GM12878 (cell line): Measurements from ENCODE around the gene PRPF6. TPM values are rescaled to one million over a fixed set of nuclear protein-coding genes. Genes with fewer than 3 reads are reported as not detected.
A peak's percentile ranks its signal among the peaks of the same experiment; 100 is the strongest.

Experiments
- ATAC-seq: fragments of 200-7000 bp; cut with Tn5 transposase; 3 replicates; pipeline ENCODE4 v1.9.1; 2020; ENCODE audit warnings: mild to moderate bottlenecking, moderate library complexity
- BruUV-seq: library from RNA; stranded (reverse); fragments of 400-500 nt; replicated peaks from 2 replicates; lab custom pipeline; 2021; lab: Mats Ljungman, UMichigan
- CTCF ChIA-PET: fragments of 300-600 bp; sonication (Branson Sonifier 250); formaldehyde crosslinking; extraction: SDS; loops from one replicate; lab custom pipeline; 2021; ENCODE audit warnings: inconsistent platforms; lab: Yijun Ruan, JAX
- POLR2A ChIA-PET: fragments of 350-600 bp; formaldehyde crosslinking; extraction: SDS; loops from one replicate; lab custom pipeline; 2021; ENCODE audit warnings: inconsistent platforms; lab: Charles Lee
- RAD21 ChIA-PET: fragments of 300-600 bp; sonication (Branson Sonifier 250); formaldehyde crosslinking; loops from one replicate; lab custom pipeline; 2023; ENCODE audit warnings: antibody characterized with exemption; ENCODE audit not compliant: unreplicated experiment; lab: Charles Lee
- SMC1A ChIA-PET: fragments of 300-600 bp; sonication (Branson Sonifier 250); formaldehyde crosslinking; loops from one replicate; lab custom pipeline; 2023; ENCODE audit not compliant: unreplicated experiment, uncharacterized antibody; lab: Charles Lee
- DNase-seq: peaks from one replicate; pipeline ENCODE4 v3.0.0-alpha.2; 2011; ENCODE audit warnings: low read depth, low spot score
- FAIRE-seq: peaks from 3 replicates; lab custom pipeline; 2011; peaks lifted over from hg19 to GRCh38; lab: Jason Lieb, UNC
- H2AFZ ChIP-seq: 2 replicates; pipeline ENCODE4 v1.6.0; 2011; ENCODE audit warnings: low read depth, low read length, control low read depth; ENCODE audit not compliant: control insufficient read depth
- H3K27ac ChIP-seq: 2 replicates; pipeline ENCODE4 v1.5.1; 2011; ENCODE audit warnings: control low read depth; ENCODE audit not compliant: control insufficient read depth, insufficient read depth
- H3K27me3 ChIP-seq, 2 experiments: replicated peaks in 1 of 2; 2 replicates each; pipeline versions ENCODE4 v1.6.0 to v1.6.1; 2011; ENCODE audit warnings: low read length in 1 of 2; ENCODE audit not compliant: control insufficient read depth in 2 of 2, insufficient read depth in 2 of 2
- H3K36me3 ChIP-seq, 2 experiments: 2 replicates each; pipeline ENCODE4 v1.5.1; 2011; ENCODE audit warnings: low read length in 1 of 2; ENCODE audit not compliant: control insufficient read depth in 2 of 2, insufficient read depth in 2 of 2
- H3K4me1 ChIP-seq: 2 replicates; pipeline ENCODE4 v1.6.1; 2011; ENCODE audit warnings: mild to moderate bottlenecking, low read length, moderate library complexity, mixed read lengths; ENCODE audit not compliant: control insufficient read depth, insufficient read depth
- H3K4me2 ChIP-seq: 2 replicates; pipeline ENCODE4 v1.6.0; 2011; ENCODE audit warnings: control low read depth; ENCODE audit not compliant: control insufficient read depth, insufficient read depth
- H3K4me3 ChIP-seq: fragments of 200-600 bp; sonication (generic); 2 replicates; pipeline ENCODE4 v1.5.1; 2016
- H3K79me2 ChIP-seq: 2 replicates; pipeline ENCODE4 v1.6.0; 2011; ENCODE audit warnings: low read length; ENCODE audit not compliant: control insufficient read depth, insufficient read depth
- H3K9ac ChIP-seq: 2 replicates; pipeline ENCODE4 v1.8.0; 2011; ENCODE audit warnings: low read length, control low read depth, mixed read lengths; ENCODE audit not compliant: control insufficient read depth, insufficient read depth
- H3K9me3 ChIP-seq: replicated peaks from 3 replicates; pipeline ENCODE4 v1.5.1; 2011; ENCODE audit warnings: mild to moderate bottlenecking, low read length; ENCODE audit not compliant: control insufficient read depth, insufficient read depth
- H4K20me1 ChIP-seq: 2 replicates; pipeline ENCODE4 v1.6.0; 2011; ENCODE audit not compliant: control insufficient read depth, insufficient read depth
- EED ChIP-seq: sonication (generic); IDR thresholded peaks from 2 replicates; pipeline ENCODE4 v1.6.1; 2016; ENCODE audit warnings: antibody characterized with exemption, low read depth
- EGR1 ChIP-seq, 2 experiments: IDR thresholded peaks; 1 replicate in 1 of 2; 2 replicates in 1 of 2; pipeline ENCODE4 v1.6.1; 2011 to 2012; ENCODE audit warnings: low read depth in 2 of 2, low read length in 2 of 2, borderline replicate concordance in 1 of 2, mild to moderate bottlenecking in 1 of 2, moderate library complexity in 1 of 2
- GABPA ChIP-seq: IDR thresholded peaks from 2 replicates; pipeline ENCODE4 v1.6.1; 2014; ENCODE audit warnings: antibody characterized with exemption, low read depth, mild to moderate bottlenecking, inconsistent platforms
- GATAD2B ChIP-seq: fragments of 450-650 bp; conservative IDR thresholded peaks from 2 replicates; pipeline ENCODE4 v1.6.1; 2017; ENCODE audit warnings: low read depth, mild to moderate bottlenecking, moderate library complexity
- IKZF1 ChIP-seq: fragments of 450-650 bp; conservative IDR thresholded peaks from 2 replicates; pipeline ENCODE4 v1.6.1; 2017; ENCODE audit warnings: antibody characterized with exemption, mild to moderate bottlenecking
- IRF5 ChIP-seq: fragments of 450-650 bp; IDR thresholded peaks from 2 replicates; pipeline ENCODE4 v1.6.1; 2017; ENCODE audit warnings: borderline replicate concordance
- NBN ChIP-seq: fragments of 450-650 bp; IDR thresholded peaks from 2 replicates; pipeline ENCODE4 v1.6.1; 2016
- NFYA ChIP-seq: IDR thresholded peaks from 2 replicates; pipeline ENCODE4 v1.6.1; 2011; ENCODE audit warnings: low read depth, mild to moderate bottlenecking, low read length, improper control_type of control experiment, borderline replicate concordance
- NKRF ChIP-seq: fragments of 450-650 bp; conservative IDR thresholded peaks from 2 replicates; pipeline ENCODE4 v1.6.1; 2017; ENCODE audit warnings: mild to moderate bottlenecking, moderate library complexity
- POU2F2 ChIP-seq: IDR thresholded peaks from 3 replicates; pipeline ENCODE4 v1.6.1; 2011; ENCODE audit warnings: low read depth, mild to moderate bottlenecking, low read length, borderline replicate concordance
- RB1 ChIP-seq: fragments of 450-650 bp; formaldehyde crosslinking; IDR thresholded peaks from 2 replicates; pipeline ENCODE4 v1.6.1; 2017; ENCODE audit warnings: mild to moderate bottlenecking, borderline replicate concordance
- SP1 ChIP-seq: IDR thresholded peaks from one replicate; pipeline ENCODE4 v1.6.1; 2011; ENCODE audit warnings: low read depth, low read length
- SPI1 ChIP-seq: IDR thresholded peaks from 2 replicates; pipeline ENCODE4 v1.6.1; 2011; ENCODE audit warnings: low read depth, mild to moderate bottlenecking, low read length, moderate library complexity, borderline replicate concordance; ENCODE audit not compliant: insufficient read depth
- STAT3 ChIP-seq: IDR thresholded peaks from 2 replicates; pipeline ENCODE4 v1.6.1; 2011; ENCODE audit warnings: low read depth, low read length, improper control_type of control experiment
- TCF12 ChIP-seq: IDR thresholded peaks from 2 replicates; pipeline ENCODE4 v1.6.1; 2011; ENCODE audit warnings: low read depth, mild to moderate bottlenecking, low read length
- WGBS: methylation state at CpG from one replicate; pipeline ENCODE4 v1.1.6; 2016; ENCODE audit warnings: low lambda C conversion rate; ENCODE audit not compliant: insufficient replicate concordance, insufficient coverage; ENCODE audit errors: missing lambda C conversion rate; 5-methylcytosine and 5-hydroxymethylcytosine counted together
- in situ Hi-C: fragments of 300-500 bp; cut with MboI; formaldehyde crosslinking; loops from 9 replicates; pipeline ENCODE4 v1.14.3; 2018; ENCODE audit warnings: mixed read lengths
- intact Hi-C: fragments of 100-400 bp; cut with micrococcal nuclease; formaldehyde crosslinking; loops from one replicate; pipeline ENCODE4 v1.14.2; 2022; ENCODE audit not compliant: unreplicated experiment
- polyA plus RNA-seq, 11 experiments: library from polyadenylated mRNA; depleted of rRNA in 4 of 11; unstranded in 6 of 11; stranded (reverse) in 5 of 11; fragments of >200 nt; fragmentation: Nextera tagmentation in 4 of 11; fragmentation: Illumina TruSeq in 1 of 11; extraction: Ambion mirVana in 4 of 11; extraction: Trizol in 1 of 11; gene quantifications; 1 replicate in 1 of 11; 2 replicates in 10 of 11; pipeline versions ENCODE4 v1.2.1 to v1.2.3, GENCODE V29; 2011 to 2016; ENCODE audit warnings: inconsistent platforms in 2 of 11, missing spikeins in 2 of 11, low read depth in 1 of 11
- total RNA-seq, 4 experiments: library from RNA; depleted of rRNA in 3 of 4; stranded (reverse); fragments of >200 nt in 3 of 4; fragmentation: Illumina TruSeq in 1 of 4; extraction: Trizol in 1 of 4; gene quantifications; 2 replicates each; pipeline versions ENCODE4 v1.2.1 to v1.2.3, GENCODE V29; 2013 to 2021

Gene PRPF6
- total and polyA plus RNA-seq, 10 of the 15 experiments (the other 5 are each of a cell fraction or from before 2014, with no cell fraction given): 5.0 to 102 (median 71.3) TPM

- intact Hi-C loops: no loop called here
- Histone ChIP-seq H4K20me1 (no peaks in the 10 kb centered on the region), H3K27ac (peak overlapping the region; percentile 92), H3K4me2 (peak overlapping the region; percentile 93), H3K27me3 (no peaks in the 10 kb centered on the region), H3K4me3 (peak overlapping the region; percentile 96), H2AFZ (peak overlapping the region; percentile 24; the same call in 1 of the 2 replicates), H3K9ac (peak overlapping the region; percentile 68), H3K9me3 (no peaks in the 10 kb centered on the region), H3K36me3 (peaks cover 8 to 15% of the 10 kb centered on the region in 2 experiments; a peak in 3 of 4 replicates), H3K79me2 (peaks cover 55% of the 10 kb centered on the region), H3K4me1 (peaks cover 23% of the 10 kb centered on the region)
- ChIA-PET CTCF (interaction anchor here (1.3 to 2.5 kb wide), 6 partner anchors 24 to 142 kb away, joined by 4 to 67 read pairs (median 10); partner anchors contain the start of gene C20orf204), RAD21 (interaction anchor here (2.1 to 4.4 kb wide), 4 partner anchors 24 to 337 kb away, joined by 6 to 92 read pairs (median 7); partner anchors contain the start of gene C20orf204), POLR2A (interaction anchor here (0.7 to 4.1 kb wide), 5 partner anchors 35 to 927 kb away, joined by 3 to 63 read pairs (median 8); partner anchors contain the start of gene C20orf204), SMC1A (interaction anchor here (1.9 to 4.1 kb wide), 3 partner anchors 29 to 60 kb away, joined by 9 to 52 read pairs (median 15); partner anchors contain the start of gene C20orf204)
- DNase-seq (no peak), ATAC-seq (peak; percentile 52), FAIRE-seq (no peak)
- in situ Hi-C loops: no loop called here
- BruUV-seq: no TSS peak
- WGBS: 1% methylated on average over 52 of the region's 52 CpGs
- TF ChIP-seq EGR1 (IDR thresholded peaks at IDR 0.05; ENCODE audit: borderline replicate concordance in 1 of 2, low read depth in 2 of 2, low read length in 2 of 2): peak in 1 of 2 experiments; percentile 94; a peak in 2 of 3 replicates
- no peak for TF ChIP-seq STAT3
- TF ChIP-seq IKZF1: peak; percentile 98
- peak; percentile 92 for TF ChIP-seq GATAD2B
- TF ChIP-seq EED: peak; percentile 92
- TF ChIP-seq SPI1: peak; percentile 2; the same call in 1 of the 2 replicates
- TF ChIP-seq NBN: peak; percentile 73; the same call in 1 of the 2 replicates
- TF ChIP-seq POU2F2: peak; percentile 11; the same call in 1 of the 3 replicates
- peak; percentile 54; the same call in 1 of the 2 replicates for TF ChIP-seq NKRF
- TF ChIP-seq GABPA: no peak
- TF ChIP-seq NFYA: no peak
- TF ChIP-seq RB1: 0 out of 2 replicates have a peak, but pooled peaks have one; percentile 75
- no peak for TF ChIP-seq IRF5
- TF ChIP-seq TCF12: peak; percentile 74
- peak; percentile 33 for TF ChIP-seq SP1
Measured at GRCh38 chr20:63978319-63979228, 2.4 kb upstream of the PRPF6 start.
